ENCODE measurements around the gene SUSD1. TPM values are rescaled to one million over a fixed set of nuclear protein-coding genes. Genes with fewer than 3 reads are reported as not detected.

SUSD1 gene
- total RNA-seq, 1 experiment from 2014 or later, result 8.1 TPM

DNA sequence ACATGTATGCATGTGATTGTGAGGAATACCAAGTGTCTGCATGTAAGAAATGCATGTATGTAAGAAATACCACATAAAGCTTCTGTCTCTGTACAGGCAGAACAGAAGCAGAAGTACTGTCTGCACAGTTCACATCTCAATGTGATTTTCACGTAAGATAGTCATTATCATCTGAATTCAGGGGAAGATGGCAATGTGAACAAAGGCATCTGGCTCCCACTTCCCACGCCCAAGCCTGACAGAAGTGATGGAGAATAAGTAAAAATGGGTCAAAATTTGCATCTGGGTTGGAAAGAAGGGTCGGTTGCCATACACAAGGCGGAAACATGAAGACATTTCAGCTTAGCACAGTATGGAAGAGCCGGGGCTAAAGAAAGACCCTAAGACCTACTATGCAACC, 71.7 kb downstream of the SUSD1 start:
- Histone ChIP-seq H3K4ac (ENCODE audit: low read depth, low read length) (no peak overlapping the region), H2AK5ac (ENCODE audit: insufficient read length, low read length) (no peak overlapping the region), H3K79me2 (ENCODE audit: insufficient read depth, low read length) (no peaks in the 10 kb centered on the region), H3K4me1 (ENCODE audit: insufficient read depth, low read length) (peaks cover under 1% of the 10 kb centered on the region; the same call in 1 of the 2 replicates), H3K23ac (ENCODE audit: insufficient read length, low read depth, low read length) (no peak overlapping the region), H3K9ac (ENCODE audit: extremely low read depth, insufficient read length, low read length) (no peak overlapping the region), H2BK20ac (ENCODE audit: low read depth, low read length, poor library complexity, severe bottlenecking) (no peak overlapping the region), H2BK120ac (ENCODE audit: low read depth, low read length, poor library complexity, severe bottlenecking) (no peak overlapping the region), H3K56ac (ENCODE audit: insufficient read length, low read depth, low read length) (no peak overlapping the region), H3K4me2 (ENCODE audit: insufficient read depth, insufficient read length, low read length) (no peak overlapping the region), H4K5ac (ENCODE audit: insufficient read length, low read depth, low read length) (no peak overlapping the region), H3K18ac (ENCODE audit: insufficient read length, low read depth, low read length) (no peak overlapping the region), H4K8ac (replicated peaks; ENCODE audit: insufficient read length, low read depth, low read length) (no peak overlapping the region), H3K23me2 (ENCODE audit: insufficient read length, low read depth, low read length, poor library complexity, severe bottlenecking) (no peaks in the 10 kb centered on the region), H3K9me3 (ENCODE audit: control insufficient read depth, low read depth, low read length) (no peaks in the 10 kb centered on the region), H2AFZ (ENCODE audit: low read length) (no peak overlapping the region), H3K27me3 (ENCODE audit: insufficient read depth, low read length) (no peaks in the 10 kb centered on the region), H2BK5ac (ENCODE audit: insufficient read length, low read length) (no peak overlapping the region), H3T11ph (ENCODE audit: low read length) (no peak overlapping the region), H2BK15ac (ENCODE audit: low read depth, low read length) (no peak overlapping the region), H3K14ac (ENCODE audit: insufficient read depth, low read length) (no peak overlapping the region), H3K79me1 (ENCODE audit: insufficient read depth, low read depth, low read length, poor library complexity, severe bottlenecking) (no peaks in the 10 kb centered on the region), H4K91ac (ENCODE audit: insufficient read length, low read depth, low read length) (no peak overlapping the region), H2BK12ac (ENCODE audit: insufficient read length, low read depth, low read length) (no peak overlapping the region), H4K20me1 (ENCODE audit: control insufficient read depth, insufficient read depth, insufficient read length) (no peaks in the 10 kb centered on the region), H3K27ac (ENCODE audit: insufficient read length, low read depth, low read length) (no peak overlapping the region)
- Mint-ChIP-seq H3K9me3 (no peaks in the 10 kb centered on the region; a peak in 1 of 5 replicates), H3K36me3 (ENCODE audit: insufficient read depth in 1 of 3, low read depth in 3 of 3) (peaks cover 0 to 6% (median 0%) of the 10 kb centered on the region in 3 experiments; a peak in 1 of 7 replicates), H3K27me3 (ENCODE audit: low read depth) (no peaks in the 10 kb centered on the region), H3K4me3 (no peak overlapping the region), H3K4me1 (peaks cover 13 to 19% of the 10 kb centered on the region in 2 experiments), H3K27ac (no peak overlapping the region; a peak in 1 of 7 replicates)
- TF ChIP-seq, protein P1, sequence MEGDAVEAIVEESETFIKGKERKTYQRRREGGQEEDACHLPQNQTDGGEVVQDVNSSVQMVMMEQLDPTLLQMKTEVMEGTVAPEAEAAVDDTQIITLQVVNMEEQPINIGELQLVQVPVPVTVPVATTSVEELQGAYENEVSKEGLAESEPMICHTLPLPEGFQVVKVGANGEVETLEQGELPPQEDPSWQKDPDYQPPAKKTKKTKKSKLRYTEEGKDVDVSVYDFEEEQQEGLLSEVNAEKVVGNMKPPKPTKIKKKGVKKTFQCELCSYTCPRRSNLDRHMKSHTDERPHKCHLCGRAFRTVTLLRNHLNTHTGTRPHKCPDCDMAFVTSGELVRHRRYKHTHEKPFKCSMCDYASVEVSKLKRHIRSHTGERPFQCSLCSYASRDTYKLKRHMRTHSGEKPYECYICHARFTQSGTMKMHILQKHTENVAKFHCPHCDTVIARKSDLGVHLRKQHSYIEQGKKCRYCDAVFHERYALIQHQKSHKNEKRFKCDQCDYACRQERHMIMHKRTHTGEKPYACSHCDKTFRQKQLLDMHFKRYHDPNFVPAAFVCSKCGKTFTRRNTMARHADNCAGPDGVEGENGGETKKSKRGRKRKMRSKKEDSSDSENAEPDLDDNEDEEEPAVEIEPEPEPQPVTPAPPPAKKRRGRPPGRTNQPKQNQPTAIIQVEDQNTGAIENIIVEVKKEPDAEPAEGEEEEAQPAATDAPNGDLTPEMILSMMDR (conservative IDR thresholded peaks at IDR 0.05), result no peak
- no peak for DNase-seq
- WGBS (ENCODE audit: extremely low coverage, insufficient read length, low lambda C conversion rate), result no CpG with 5 or more reads among the region's 5 CpGs
